H1 (cell line): ENCODE data around the gene PRAMEF9. TPM values are rescaled to one million over a fixed set of nuclear protein-coding genes. Genes with fewer than 3 reads are reported as not detected.
"Not testable (repeated sequence)": the region's sequence is repeated elsewhere in the genome, so short reads cannot be mapped to it uniquely, and the experiment has no call there.

Experiments
- CTCF ChIA-PET: fragments of 300-600 bp; sonication (Branson Sonifier 250); formaldehyde crosslinking; loops from one replicate; lab custom pipeline; 2021; ENCODE audit not compliant: partially characterized antibody; lab: Charles Lee
- POLR2A ChIA-PET: fragments of 300-600 bp; sonication (Branson Sonifier 250); formaldehyde crosslinking; loops from one replicate; lab custom pipeline; 2021; ENCODE audit warnings: inconsistent platforms; ENCODE audit not compliant: partially characterized antibody; lab: Charles Lee
- DNase-seq, 2 experiments: peaks; one replicate each; pipeline versions ENCODE4 v3.0.0 to v3.0.0-alpha.2; 2010 to 2022; ENCODE audit warnings: low spot score in 2 of 2, low read depth in 1 of 2, mixed read lengths in 1 of 2
- FAIRE-seq: peaks from 2 replicates; lab custom pipeline; 2011; peaks lifted over from hg19 to GRCh38; lab: Jason Lieb, UNC
- H2AFZ ChIP-seq: 2 replicates; pipeline ENCODE4 v1.8.1; 2012; ENCODE audit warnings: low read length, inconsistent platforms
- H2AK5ac ChIP-seq: 2 replicates; pipeline ENCODE4 v1.6.1; 2013; ENCODE audit warnings: low read depth, low read length
- H2BK120ac ChIP-seq: replicated peaks from 2 replicates; pipeline ENCODE3; 2013; ENCODE audit warnings: low read depth, low read length, inconsistent platforms
- H2BK12ac ChIP-seq: 2 replicates; pipeline ENCODE4 v1.6.1; 2013; ENCODE audit warnings: low read depth, low read length
- H2BK15ac ChIP-seq: 2 replicates; pipeline ENCODE4 v1.6.1; 2013; ENCODE audit warnings: low read length
- H2BK20ac ChIP-seq: 2 replicates; pipeline ENCODE4 v1.6.1; 2013; ENCODE audit warnings: low read length
- H2BK5ac ChIP-seq: 2 replicates; pipeline ENCODE4 v1.6.1; 2013; ENCODE audit warnings: low read depth, low read length
- H3K14ac ChIP-seq: 2 replicates; pipeline ENCODE4 v1.6.1; 2013; ENCODE audit warnings: inconsistent platforms; ENCODE audit not compliant: insufficient read length
- H3K18ac ChIP-seq: 2 replicates; pipeline ENCODE4 v1.6.1; 2013; ENCODE audit warnings: low read length; ENCODE audit errors: extremely low read depth
- H3K23ac ChIP-seq: 2 replicates; pipeline ENCODE4 v1.6.1; 2013; ENCODE audit warnings: inconsistent platforms; ENCODE audit not compliant: insufficient read length
- H3K23me2 ChIP-seq: 2 replicates; pipeline ENCODE4 v1.6.1; 2013; ENCODE audit warnings: low read depth, low read length
- H3K27ac ChIP-seq: 2 replicates; pipeline ENCODE4 v1.6.1; 2011; ENCODE audit warnings: low read depth, low read length, inconsistent platforms
- H3K27me3 ChIP-seq, 4 experiments: replicated peaks in 1 of 4; 1 replicate in 1 of 4; 2 replicates in 3 of 4; pipeline versions ENCODE4 v1.6.1 to v1.8.1; 2011 to 2013; ENCODE audit warnings: low read length in 3 of 4, mild to moderate bottlenecking in 3 of 4, inconsistent platforms in 2 of 4, mixed read lengths in 2 of 4, moderate library complexity in 1 of 4; ENCODE audit not compliant: control insufficient read depth in 3 of 4, insufficient read depth in 3 of 4; ENCODE audit errors: extremely low read depth in 1 of 4
- H3K36me3 ChIP-seq, 4 experiments: 2 replicates each; pipeline versions ENCODE4 v1.6.1 to v1.8.1; 2011 to 2013; ENCODE audit warnings: mild to moderate bottlenecking in 4 of 4, low read length in 3 of 4, moderate library complexity in 2 of 4, control low read depth in 1 of 4, inconsistent platforms in 1 of 4; ENCODE audit not compliant: insufficient read depth in 4 of 4, control insufficient read depth in 2 of 4
- H3K4ac ChIP-seq: replicated peaks from 2 replicates; pipeline ENCODE3; 2013; ENCODE audit warnings: low read length, low read depth, mixed read lengths, inconsistent platforms; ENCODE audit not compliant: insufficient read length
- H3K4me1 ChIP-seq, 4 experiments: replicated peaks in 1 of 4; 1 replicate in 1 of 4; 2 replicates in 3 of 4; pipeline versions ENCODE4 v1.6.1 to v1.8.1; 2011 to 2013; ENCODE audit warnings: low read length in 3 of 4, inconsistent platforms in 2 of 4, mixed read lengths in 1 of 4; ENCODE audit not compliant: insufficient read depth in 4 of 4, control insufficient read depth in 3 of 4
- H3K4me2 ChIP-seq, 2 experiments: 2 replicates each; pipeline versions ENCODE4 v1.6.1 to v1.8.1; 2011 to 2013; ENCODE audit warnings: low read depth in 2 of 2, low read length in 2 of 2, control low read depth in 1 of 2, inconsistent platforms in 1 of 2, mild to moderate bottlenecking in 1 of 2; ENCODE audit not compliant: insufficient read depth in 1 of 2
- H3K4me3 ChIP-seq, 4 experiments: fragments of 200-600, 300-600 bp in 1 of 4; sonication (generic), shearing (Covaris generic), sonication (Bioruptor Twin) in 1 of 4; 2 replicates each; pipeline versions ENCODE4 v1.5.1 to v1.8.1; 2011 to 2016; ENCODE audit warnings: low read length in 4 of 4, low read depth in 3 of 4, control low read depth in 2 of 4, inconsistent platforms in 2 of 4, mild to moderate bottlenecking in 2 of 4, mixed read lengths in 1 of 4, moderate library complexity in 1 of 4; ENCODE audit not compliant: insufficient read depth in 2 of 4; ENCODE audit errors: extremely low read depth in 1 of 4
- H3K56ac ChIP-seq: replicated peaks from 2 replicates; pipeline ENCODE3; 2013; ENCODE audit warnings: low read depth, mild to moderate bottlenecking, mixed read lengths, low read length, inconsistent platforms; ENCODE audit not compliant: insufficient read length
- H3K79me1 ChIP-seq: 2 replicates; pipeline ENCODE4 v1.6.1; 2013; ENCODE audit warnings: low read depth, low read length, control low read depth
- H3K79me2 ChIP-seq, 2 experiments: 2 replicates each; pipeline versions ENCODE4 v1.6.1 to v1.8.1; 2012 to 2013; ENCODE audit warnings: low read length in 2 of 2, mild to moderate bottlenecking in 2 of 2, inconsistent platforms in 1 of 2; ENCODE audit not compliant: insufficient read depth in 2 of 2, control insufficient read depth in 1 of 2
- H3K9ac ChIP-seq, 4 experiments: replicated peaks in 1 of 4; 1 replicate in 1 of 4; 2 replicates in 3 of 4; pipeline versions ENCODE4 v1.6.1 to v1.8.1; 2011 to 2013; ENCODE audit warnings: low read depth in 3 of 4, low read length in 3 of 4, control low read depth in 2 of 4, mild to moderate bottlenecking in 2 of 4, moderate library complexity in 2 of 4, inconsistent platforms in 1 of 4; ENCODE audit errors: extremely low read depth in 1 of 4
- H3K9me3 ChIP-seq, 2 experiments: 2 replicates each; pipeline versions ENCODE4 v1.6.1 to v1.8.1; 2012 to 2013; ENCODE audit warnings: mild to moderate bottlenecking in 2 of 2, moderate library complexity in 2 of 2, control low read depth in 1 of 2, inconsistent platforms in 1 of 2, low read depth in 1 of 2, low read length in 1 of 2, mixed read lengths in 1 of 2; ENCODE audit not compliant: insufficient read depth in 2 of 2
- H4K20me1 ChIP-seq, 2 experiments: replicated peaks in 1 of 2; 2 replicates each; pipeline versions ENCODE3 to v1.8.1; 2011 to 2013; ENCODE audit warnings: inconsistent platforms in 2 of 2, low read length in 2 of 2, mild to moderate bottlenecking in 1 of 2; ENCODE audit not compliant: insufficient read depth in 2 of 2, control insufficient read depth in 1 of 2
- H4K5ac ChIP-seq: 2 replicates; pipeline ENCODE4 v1.6.1; 2013; ENCODE audit warnings: low read length, low read depth, mixed read lengths, inconsistent platforms; ENCODE audit not compliant: insufficient read length
- H4K8ac ChIP-seq: 2 replicates; pipeline ENCODE4 v1.8.0; 2013; ENCODE audit warnings: mild to moderate bottlenecking, moderate library complexity, low read length, inconsistent platforms; ENCODE audit not compliant: insufficient read depth; ENCODE audit errors: extremely low read depth
- H4K91ac ChIP-seq: replicated peaks from 2 replicates; pipeline ENCODE3; 2013; ENCODE audit warnings: low read length, mixed read lengths, inconsistent platforms; ENCODE audit not compliant: insufficient read length
- WGBS, 2 experiments: shearing (Covaris generic) in 1 of 2; methylation state at CpG; one replicate each; pipeline versions ENCODE4 v1.1.6 to v1.1.7; 2013 to 2015; ENCODE audit warnings: low lambda C conversion rate in 2 of 2, mixed read lengths in 2 of 2, inconsistent platforms in 1 of 2, low coverage in 1 of 2, missing lambda C conversion rate in 1 of 2; ENCODE audit not compliant: insufficient replicate concordance in 2 of 2, insufficient coverage in 1 of 2, insufficient read length in 1 of 2; ENCODE audit errors: extremely low coverage in 1 of 2, missing lambda C conversion rate in 1 of 2; 5-methylcytosine and 5-hydroxymethylcytosine counted together
- long read RNA-seq, 2 experiments: library from RNA in 1 of 2; library from capped mRNA in 1 of 2; stranded (forward); transcript quantifications; one replicate each; pipeline ENCODE4 v2.0.0, GENCODE V29; 2021; ENCODE audit warnings: inconsistent platforms in 1 of 2
- polyA minus RNA-seq, 3 experiments: library from RNA; depleted of rRNA, polyadenylated mRNA; stranded (reverse); fragments of >200 nt; gene quantifications; 1 replicate in 2 of 3; 2 replicates in 1 of 3; pipeline ENCODE4 v1.2.3, GENCODE V29; 2011
- polyA plus RNA-seq, 7 experiments: library from polyadenylated mRNA; depleted of rRNA in 3 of 7; stranded (reverse) in 5 of 7; unstranded in 2 of 7; fragments of >200 nt in 5 of 7; fragments of 200-250 nt in 2 of 7; gene quantifications; 1 replicate in 5 of 7; 2 replicates in 1 of 7; 4 replicates in 1 of 7; pipeline versions ENCODE4 v1.2.1 to v1.2.3, GENCODE V29; 2011 to 2013; ENCODE audit warnings: missing spikeins in 2 of 7, mixed read lengths in 2 of 7
- total RNA-seq: library from RNA; stranded (reverse); fragmentation: NEBNext Ultra II Directional; extraction: Animal tissue kit (Norgen Biotek cat#: 25700); gene quantifications from 2 replicates; pipeline ENCODE4 v1.2.1, GENCODE V29; 2021

PRAMEF9 gene
- total RNA-seq (not detected in 2 replicates), polyA plus RNA-seq (2011; rRNA removed) (not detected in 2 replicates), polyA minus RNA-seq (2011; rRNA and poly(A)+ RNA removed) (not detected in 2 replicates)
- not detected for polyA plus RNA-seq (2011; cell fraction: cytosol; rRNA removed)
- not detected for polyA plus RNA-seq (2011; cell fraction: nucleus; rRNA removed)
- not detected in 4 replicates for polyA plus RNA-seq (2012, experiment 1 of 2)
- polyA plus RNA-seq (2012, experiment 2 of 2), result not detected
- not detected for polyA plus RNA-seq (2013, experiment 1 of 2)
- not detected for polyA plus RNA-seq (2013, experiment 2 of 2)
- polyA minus RNA-seq (2011; cell fraction: cytosol; rRNA and poly(A)+ RNA removed), result not detected
- polyA minus RNA-seq (2011; cell fraction: nucleus; rRNA and poly(A)+ RNA removed), result not detected
- long read RNA-seq, experiment 1, result 0 reads
- long read RNA-seq, experiment 2, result 0 reads

GRCh38 chr1:13171548-13171947 is at the start of gene PRAMEF9:
PRAMEF9 (plus strand) TSS chr1:13171848; CDS start chr1:13175281, 3,433 bp downstream.
- CTCF ChIA-PET, H4K8ac ChIP-seq, H3K23me2 ChIP-seq, H3K9me3 ChIP-seq, H4K91ac ChIP-seq, H3K79me1 ChIP-seq, H2AFZ ChIP-seq, H3K36me3 ChIP-seq, H2BK20ac ChIP-seq, H2BK12ac ChIP-seq, H2BK120ac ChIP-seq, H3K14ac ChIP-seq, H3K23ac ChIP-seq, H3K56ac ChIP-seq, H2BK5ac ChIP-seq, POLR2A ChIA-PET, H4K20me1 ChIP-seq, H3K4me2 ChIP-seq, H3K27ac ChIP-seq, H3K4me3 ChIP-seq, H3K9ac ChIP-seq, H3K4me1 ChIP-seq, H3K27me3 ChIP-seq, H3K18ac ChIP-seq, H2BK15ac ChIP-seq, H3K79me2 ChIP-seq, FAIRE-seq, H3K4ac ChIP-seq, H4K5ac ChIP-seq, DNase-seq, H2AK5ac ChIP-seq: not testable (repeated sequence)
- no CpG with 5 or more reads among the region's 2 CpGs for WGBS, 2 experiments

GRCh38 chr1:13155909-13156308 is 15.7 kb upstream of the PRAMEF9 start, which contains the start of gene PRAMEF26:
PRAMEF26 (minus strand) TSS chr1:13156009; CDS start chr1:13153095, 2,914 bp downstream.
- H3K23me2 ChIP-seq, H3K36me3 ChIP-seq, CTCF ChIA-PET, H3K9me3 ChIP-seq, H4K5ac ChIP-seq, H3K79me1 ChIP-seq, H4K8ac ChIP-seq, H2AK5ac ChIP-seq, H3K4me2 ChIP-seq, H3K18ac ChIP-seq, H2BK120ac ChIP-seq, H4K20me1 ChIP-seq, H4K91ac ChIP-seq, H3K4me3 ChIP-seq, H3K14ac ChIP-seq, POLR2A ChIA-PET, H3K79me2 ChIP-seq, FAIRE-seq, DNase-seq, H3K4ac ChIP-seq, H2BK5ac ChIP-seq, H2BK15ac ChIP-seq, H3K4me1 ChIP-seq, H3K23ac ChIP-seq, H2BK12ac ChIP-seq, H3K27ac ChIP-seq, H3K56ac ChIP-seq, H2BK20ac ChIP-seq, H3K27me3 ChIP-seq, H3K9ac ChIP-seq, H2AFZ ChIP-seq: not testable (repeated sequence)
- no CpG with 5 or more reads among the region's 5 CpGs for WGBS, 2 experiments
